ENCODE results near the gene CGB1. TPM values are rescaled to one million over a fixed set of nuclear protein-coding genes. Genes with fewer than 3 reads are reported as not detected.

Gene CGB1
- total RNA-seq, 4 donors from 2014 or later: not detected

DNA sequence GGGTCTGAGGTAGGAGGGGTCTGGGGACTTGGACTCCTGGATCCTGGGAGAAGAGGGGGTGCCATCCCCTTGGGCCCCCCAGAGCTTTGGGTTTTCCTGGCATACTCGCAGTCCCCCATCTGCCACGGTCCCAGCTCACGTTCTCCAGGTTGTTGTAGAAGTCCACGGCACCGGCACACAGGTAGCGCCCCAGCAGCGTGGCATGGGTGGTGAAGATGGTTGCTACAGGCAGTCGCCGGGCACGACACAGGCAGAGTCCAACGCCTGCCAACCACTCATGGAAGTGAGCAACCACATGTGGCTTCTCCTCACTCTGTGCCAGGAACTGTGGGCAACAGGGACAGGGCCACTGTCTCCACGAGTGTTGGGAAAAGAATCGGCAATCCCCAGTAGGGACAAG, 51.0 kb downstream of the CGB1 start:
- peaks cover 12 to 38% of the 10 kb centered on the region in 2 donors for H3K36me3 ChIP-seq
- DNase-seq: no peak

More for the DNA sequence above, 51.0 kb downstream of the CGB1 start:
- no peak for TF ChIP-seq POLR2A (IDR thresholded peaks at IDR 0.05)
- TF ChIP-seq, protein P1, sequence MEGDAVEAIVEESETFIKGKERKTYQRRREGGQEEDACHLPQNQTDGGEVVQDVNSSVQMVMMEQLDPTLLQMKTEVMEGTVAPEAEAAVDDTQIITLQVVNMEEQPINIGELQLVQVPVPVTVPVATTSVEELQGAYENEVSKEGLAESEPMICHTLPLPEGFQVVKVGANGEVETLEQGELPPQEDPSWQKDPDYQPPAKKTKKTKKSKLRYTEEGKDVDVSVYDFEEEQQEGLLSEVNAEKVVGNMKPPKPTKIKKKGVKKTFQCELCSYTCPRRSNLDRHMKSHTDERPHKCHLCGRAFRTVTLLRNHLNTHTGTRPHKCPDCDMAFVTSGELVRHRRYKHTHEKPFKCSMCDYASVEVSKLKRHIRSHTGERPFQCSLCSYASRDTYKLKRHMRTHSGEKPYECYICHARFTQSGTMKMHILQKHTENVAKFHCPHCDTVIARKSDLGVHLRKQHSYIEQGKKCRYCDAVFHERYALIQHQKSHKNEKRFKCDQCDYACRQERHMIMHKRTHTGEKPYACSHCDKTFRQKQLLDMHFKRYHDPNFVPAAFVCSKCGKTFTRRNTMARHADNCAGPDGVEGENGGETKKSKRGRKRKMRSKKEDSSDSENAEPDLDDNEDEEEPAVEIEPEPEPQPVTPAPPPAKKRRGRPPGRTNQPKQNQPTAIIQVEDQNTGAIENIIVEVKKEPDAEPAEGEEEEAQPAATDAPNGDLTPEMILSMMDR (IDR thresholded peaks at IDR 0.05): no peak
- Histone ChIP-seq H3K9me3 (no peaks in the 10 kb centered on the region), H3K27ac (no peak overlapping the region), H3K27me3 (no peaks in the 10 kb centered on the region), H3K4me1 (no peaks in the 10 kb centered on the region), H3K4me3 (replicated peaks in 1 of 3) (no peak overlapping the region)
- 95 to 99% methylated on average over 8 to 13 of the region's 13 CpGs for WGBS, 2 donors
- intact Hi-C loops (cut with DNase I): no loop called here

Small RNA genes lying within 50 kb of the gene (microRNA-seq; reads per million reads assigned to microRNA genes)
- gene MIR6798: not detected

Small RNA genes lying within 50 kb of the gene (small RNA-seq; reads per million reads assigned to genes)
- gene MIR6798 (not detected), gene RN7SL708P (not detected)

Other genes starting within 250 kb of the CGB1 start
- 10 to 100 TPM; 35.4 to 52.8 (median 45.9) TPM for gene BCAT2, start 225.9 kb downstream of the CGB1 start, total RNA-seq
- gene HSD17B14, start 200.4 kb downstream of the CGB1 start, total RNA-seq: 10 to 100 TPM; 11.9 to 46.8 (median 22.2) TPM
- 10 to 100 TPM; 15.2 to 21.8 (median 19.0) TPM for gene PLEKHA4, start 168.3 kb downstream of the CGB1 start, total RNA-seq
- 10 to 100 TPM; 18.7 to 31.7 (median 24.2) TPM for gene PPP1R15A, start 164.5 kb downstream of the CGB1 start, total RNA-seq
- under 1 TPM in 1 of 4 donors, not detected in 3; 0.27 TPM for gene TULP2, start 138.2 kb downstream of the CGB1 start, total RNA-seq
- gene NUCB1, start 136.6 kb downstream of the CGB1 start, total RNA-seq: 100 to 1,000 TPM; 267 to 424 (median 371) TPM
- not detected for gene DHDH, start 103.2 kb downstream of the CGB1 start, total RNA-seq
- 10 to 100 TPM; 28.2 to 74.4 (median 41.2) TPM for gene BAX, start 82.0 kb downstream of the CGB1 start, total RNA-seq
- over 10,000 TPM in 1 of 4 donors, 1,000 to 10,000 TPM in 3; 5,748 to 12,335 (median 7,175) TPM for gene FTL, start 71.6 kb downstream of the CGB1 start, total RNA-seq
- gene GYS1, start 43.6 kb downstream of the CGB1 start, total RNA-seq: 10 to 100 TPM; 17.9 to 33.2 (median 23.9) TPM
- 100 to 1,000 TPM in 3 of 4 donors, 10 to 100 TPM in 1; 80.5 to 131 (median 118) TPM for gene RUVBL2, start 43.0 kb downstream of the CGB1 start, total RNA-seq
- gene LHB, start 19.8 kb downstream of the CGB1 start, total RNA-seq: not detected
- not detected for gene CGB3, start 12.6 kb downstream of the CGB1 start, total RNA-seq
- gene CGB2, start 5.0 kb downstream of the CGB1 start, total RNA-seq: not detected
- gene CGB5, start 7.0 kb upstream of the CGB1 start, total RNA-seq: under 1 TPM in 1 of 4 donors, not detected in 3; 0.56 TPM
- not detected for gene CGB8, start 12.2 kb upstream of the CGB1 start, total RNA-seq
- not detected for gene CGB7, start 20.9 kb upstream of the CGB1 start, total RNA-seq
- gene NTF4, start 27.9 kb upstream of the CGB1 start, total RNA-seq: under 1 TPM in 1 of 4 donors, not detected in 3; 0.33 TPM
- not detected for gene KCNA7, start 35.8 kb upstream of the CGB1 start, total RNA-seq
- 100 to 1,000 TPM; 253 to 388 (median 305) TPM for gene SNRNP70, start 48.6 kb upstream of the CGB1 start, total RNA-seq
- 10 to 100 TPM; 10.5 to 17.7 (median 13.8) TPM for gene LIN7B, start 77.5 kb upstream of the CGB1 start, total RNA-seq
- gene C19orf73, start 82.2 kb upstream of the CGB1 start, total RNA-seq: 10 to 100 TPM in 1 of 4 donors, 1 to 10 TPM in 3; 1.7 to 13.4 (median 6.1) TPM
- gene PPFIA3, start 82.6 kb upstream of the CGB1 start, total RNA-seq: 1 to 10 TPM; 4.6 to 7.4 (median 5.3) TPM
- gene HRC, start 118.5 kb upstream of the CGB1 start, total RNA-seq: 1 to 10 TPM; 1.1 to 4.1 (median 2.1) TPM
- gene TRPM4, start 120.9 kb upstream of the CGB1 start, total RNA-seq: 10 to 100 TPM; 18.4 to 36.4 (median 26.1) TPM

Measured in thyroid gland (tissue), 4 donors.